Ectodermal cell (in vitro differentiated cells): ENCODE data around the gene ARHGAP9.
"Not testable (repeated sequence)": the region's sequence is repeated elsewhere in the genome, so short reads cannot be mapped to it uniquely, and the experiment has no call there.

ENCODE experiments used
- H3K27ac ChIP-seq: 2 replicates; pipeline ENCODE4 v1.7.0; 2013; ENCODE audit warnings: mild to moderate bottlenecking, low read depth, low read length; ENCODE audit not compliant: insufficient read depth, poor library complexity, severe bottlenecking
- H3K27me3 ChIP-seq: 2 replicates; pipeline ENCODE4 v1.7.0; 2013; ENCODE audit warnings: mild to moderate bottlenecking, low read length; ENCODE audit not compliant: insufficient read depth, control insufficient read depth, poor library complexity, severe bottlenecking
- H3K36me3 ChIP-seq: one replicate; pipeline ENCODE4 v1.7.0; 2013; ENCODE audit warnings: low read length; ENCODE audit not compliant: control insufficient read depth, insufficient read depth
- H3K4me1 ChIP-seq: one replicate; pipeline ENCODE4 v1.7.0; 2013; ENCODE audit warnings: low read length; ENCODE audit not compliant: control insufficient read depth, insufficient read depth
- H3K4me3 ChIP-seq: 2 replicates; pipeline ENCODE4 v1.7.0; 2013; ENCODE audit warnings: low read depth, low read length, control low read depth; ENCODE audit not compliant: insufficient read depth
- H3K9me3 ChIP-seq: 2 replicates; pipeline ENCODE4 v1.7.0; 2013; ENCODE audit warnings: mild to moderate bottlenecking, low read length, moderate library complexity; ENCODE audit not compliant: control insufficient read depth
- WGBS, 2 experiments: methylation state at CpG; one replicate each; pipeline ENCODE4 v1.1.7; 2013; ENCODE audit warnings: missing lambda C conversion rate in 2 of 2; 5-methylcytosine and 5-hydroxymethylcytosine counted together

Gene ARHGAP9

DNA sequence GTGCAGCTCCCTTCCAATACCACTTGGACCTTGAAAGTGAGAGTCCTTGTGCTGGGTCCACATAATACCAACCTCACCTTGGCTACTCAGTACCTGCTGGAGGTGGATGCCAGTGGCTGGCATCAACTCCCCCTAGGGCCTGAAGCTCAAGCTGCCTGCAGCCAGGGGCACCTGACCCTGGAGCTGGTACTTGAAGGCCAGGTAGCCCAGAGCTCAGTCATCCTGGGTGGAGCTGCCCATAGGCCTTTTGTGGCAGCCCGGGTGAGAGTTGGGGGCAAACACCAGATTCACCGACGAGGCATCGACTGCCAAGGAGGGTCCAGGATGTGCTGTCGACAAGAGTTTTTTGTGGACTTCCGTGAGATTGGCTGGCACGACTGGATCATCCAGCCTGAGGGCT lies 30.3 kb downstream of the ARHGAP9 start:
- no peak overlapping the region for H3K4me3 ChIP-seq
- WGBS, 2 experiments: 96 to 98% methylated on average over 7 of the region's 7 CpGs

DNA sequence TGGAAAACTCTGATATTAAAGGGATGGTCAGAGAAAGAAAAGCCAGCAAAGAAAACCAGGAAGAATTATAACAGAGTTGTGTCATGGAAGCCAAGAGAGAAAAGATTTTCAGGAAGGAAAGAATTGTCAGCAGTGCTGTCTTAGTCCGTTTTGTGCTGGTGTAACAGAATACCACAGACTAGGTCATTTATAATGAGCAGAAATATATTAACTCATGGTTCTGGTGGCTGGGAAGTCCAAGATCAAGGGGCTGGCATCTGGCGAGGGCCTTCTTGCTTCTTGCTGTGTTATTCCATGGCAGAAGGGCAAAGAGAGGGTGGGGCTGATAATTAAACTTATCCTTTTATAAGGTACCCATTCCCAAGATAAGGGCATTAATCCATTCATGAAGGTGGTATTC lies 31.0 kb downstream of the ARHGAP9 start:
- 81 to 92% methylated on average over 2 of the region's 2 CpGs for WGBS, 2 experiments
- Histone ChIP-seq H3K4me1 (peaks cover 7% of the 10 kb centered on the region), H3K27me3 (no peaks in the 10 kb centered on the region), H3K4me3 (no peak overlapping the region), H3K36me3 (no peaks in the 10 kb centered on the region), H3K27ac (no peak overlapping the region), H3K9me3 (no peaks in the 10 kb centered on the region)

More for the DNA sequence above, 30.3 kb downstream of the ARHGAP9 start:
- no peak overlapping the region for H3K27ac ChIP-seq
- peaks cover 7% of the 10 kb centered on the region for H3K4me1 ChIP-seq
- no peaks in the 10 kb centered on the region for H3K9me3 ChIP-seq
- H3K36me3 ChIP-seq: no peaks in the 10 kb centered on the region
- H3K27me3 ChIP-seq: no peaks in the 10 kb centered on the region

DNA sequence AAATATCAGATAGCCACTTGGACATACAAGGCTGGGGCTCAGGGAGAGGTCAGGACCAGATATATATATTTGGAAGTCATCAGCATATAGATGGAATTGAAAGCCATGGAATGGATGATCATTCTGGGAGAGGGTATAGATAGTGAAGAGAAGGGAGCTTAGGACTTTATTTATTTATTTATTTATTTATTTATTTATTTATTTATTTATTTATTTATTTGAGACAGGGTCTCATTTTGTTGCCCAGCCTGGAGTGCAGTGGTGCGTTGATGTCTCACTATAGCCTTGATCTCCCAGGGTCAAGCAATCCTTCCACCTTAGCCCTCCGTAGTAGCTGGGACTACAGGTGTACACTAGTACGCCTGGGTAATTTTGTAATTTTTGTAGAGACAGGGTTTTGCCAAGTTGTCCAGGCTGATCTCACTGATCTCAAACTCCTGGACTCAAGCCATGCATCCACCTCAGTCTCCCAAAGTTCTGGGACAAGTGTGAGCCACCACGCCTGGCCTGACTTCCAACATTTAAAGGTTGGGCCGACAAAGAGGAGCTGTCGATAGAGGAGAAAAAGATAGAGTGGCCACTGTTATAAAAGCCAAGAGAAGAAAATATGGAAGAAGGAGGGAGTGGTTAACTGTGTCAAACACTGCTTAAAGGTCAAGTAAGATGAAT lies 33.2 kb downstream of the ARHGAP9 start:
- WGBS, 2 experiments: 91 to 98% methylated on average over 6 of the region's 6 CpGs
- Histone ChIP-seq H3K9me3 (no peaks in the 10 kb centered on the region), H3K27me3 (no peaks in the 10 kb centered on the region), H3K4me1 (no peaks in the 10 kb centered on the region), H3K4me3 (no peak overlapping the region), H3K27ac (no peak overlapping the region), H3K36me3 (no peaks in the 10 kb centered on the region)

- H3K27ac ChIP-seq: no peak overlapping the region
- H3K4me3 ChIP-seq: no peak overlapping the region
- H3K27me3 ChIP-seq: no peaks in the 10 kb centered on the region
- no peaks in the 10 kb centered on the region for H3K9me3 ChIP-seq
- H3K36me3 ChIP-seq: no peaks in the 10 kb centered on the region
- 82 to 89% methylated on average over 5 of the region's 5 CpGs for WGBS, 2 experiments
- no peaks in the 10 kb centered on the region for H3K4me1 ChIP-seq
These were observed 34.9 kb downstream of the ARHGAP9 start for GRCh38 chr12:57444744-57445143.

DNA sequence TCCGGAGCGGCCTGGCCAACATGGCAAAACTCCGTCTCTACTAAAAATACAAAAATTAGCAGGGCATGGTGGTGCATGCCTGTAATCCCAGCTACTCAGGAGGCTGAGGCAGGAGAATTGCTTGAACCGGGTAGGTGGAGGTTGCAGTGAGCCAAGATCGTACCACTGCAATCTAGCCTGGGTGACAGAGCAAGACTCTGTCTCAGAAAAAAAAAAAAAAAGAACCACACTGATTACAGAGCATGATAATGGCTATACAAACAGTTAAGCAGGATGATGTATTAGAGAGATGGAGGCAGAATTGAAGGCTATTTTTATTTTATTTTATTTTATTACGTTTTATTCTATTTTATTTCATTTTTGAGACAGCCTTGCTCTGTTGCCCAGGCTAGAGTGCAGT lies 35.3 kb downstream of the ARHGAP9 start:
- H3K4me1 ChIP-seq, H3K27me3 ChIP-seq, H3K36me3 ChIP-seq, H3K4me3 ChIP-seq, H3K9me3 ChIP-seq, H3K27ac ChIP-seq: not testable (repeated sequence)
- 89 to 91% methylated on average over 6 of the region's 6 CpGs for WGBS, 2 experiments

DNA sequence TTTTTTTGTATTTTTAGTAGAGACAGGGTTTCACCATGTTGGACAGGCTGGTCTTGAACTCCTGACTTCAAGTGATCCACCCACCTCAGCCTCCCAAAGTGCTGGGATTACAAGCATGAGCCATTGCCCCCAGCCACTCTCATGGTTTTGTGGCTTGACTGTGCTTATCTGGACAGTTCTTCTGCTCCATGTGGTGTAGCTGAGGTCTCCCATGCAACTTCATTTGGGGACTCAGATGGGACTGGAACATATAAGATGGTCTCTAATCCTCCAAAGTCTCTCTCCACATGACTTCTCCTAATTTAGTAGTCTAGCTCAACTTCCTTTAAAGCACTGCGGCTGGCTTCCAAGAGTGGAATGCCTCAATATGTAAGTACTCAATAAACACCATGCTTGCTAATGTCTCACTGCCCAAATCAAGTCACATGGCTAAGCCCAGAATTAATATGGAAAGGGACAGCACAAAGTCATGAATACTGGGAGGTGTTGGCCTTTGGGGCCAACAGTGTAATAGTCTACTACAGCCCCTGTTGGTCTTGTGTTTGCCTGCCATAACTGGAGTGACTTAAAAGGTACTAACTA lies 37.7 kb downstream of the ARHGAP9 start:
- no peak overlapping the region for H3K4me3 ChIP-seq
- no peaks in the 10 kb centered on the region for H3K27me3 ChIP-seq
- H3K9me3 ChIP-seq: no peaks in the 10 kb centered on the region
- H3K36me3 ChIP-seq: no peaks in the 10 kb centered on the region
- no peak overlapping the region for H3K27ac ChIP-seq
- 42 to 53% methylated on average over 1 of the region's 1 CpG for WGBS, 2 experiments
- H3K4me1 ChIP-seq: no peaks in the 10 kb centered on the region

DNA sequence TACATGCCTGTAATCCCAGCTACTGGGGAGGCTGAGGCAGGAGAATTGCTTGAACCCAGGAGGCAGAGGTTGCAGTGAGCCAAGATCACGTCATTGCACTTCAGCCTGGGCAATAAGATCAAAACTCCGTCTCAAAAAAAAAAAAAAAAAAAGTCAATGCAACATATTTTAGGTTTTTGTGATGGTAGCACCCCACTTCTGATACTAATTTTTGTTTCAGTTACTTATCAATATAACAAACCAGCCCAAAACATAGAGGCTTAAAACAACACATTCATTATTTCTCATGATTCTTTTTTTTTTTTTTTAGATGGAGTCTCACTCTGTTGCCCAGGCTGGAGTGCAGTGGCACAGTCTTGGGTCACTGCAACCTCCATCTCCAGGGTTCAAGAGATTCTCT lies 38.3 kb downstream of the ARHGAP9 start:
- 83% methylated on average over 1 of the region's 2 CpGs for WGBS, 2 experiments
- not testable (repeated sequence) for H3K4me3 ChIP-seq, H3K27ac ChIP-seq, H3K27me3 ChIP-seq, H3K4me1 ChIP-seq, H3K36me3 ChIP-seq, H3K9me3 ChIP-seq

DNA sequence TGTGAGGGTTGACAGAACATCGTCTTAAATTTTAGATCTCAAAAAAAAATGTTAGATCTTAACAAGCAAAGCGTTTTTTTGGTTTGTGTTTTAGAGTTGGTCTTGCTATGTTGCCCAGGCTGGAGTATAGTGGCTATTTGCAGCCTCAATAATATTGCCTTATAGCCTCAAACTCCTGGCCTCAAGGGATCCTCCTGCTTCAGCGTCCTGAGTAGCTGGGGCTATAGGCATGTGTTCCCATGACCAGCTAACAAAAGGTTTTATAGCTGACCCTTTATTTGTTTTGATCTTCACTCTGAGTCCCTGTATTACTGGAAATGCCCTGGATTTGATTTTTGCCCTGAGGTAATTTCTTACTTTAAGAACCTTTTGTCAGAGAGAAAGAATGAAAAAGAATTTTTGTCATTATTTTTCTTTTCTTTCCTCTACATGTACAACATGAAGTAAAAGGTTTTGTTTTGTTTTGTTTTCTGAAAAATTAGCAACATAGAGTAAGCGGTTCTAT lies 39.9 kb downstream of the ARHGAP9 start:
- Histone ChIP-seq H3K9me3 (no peaks in the 10 kb centered on the region), H3K27me3 (no peaks in the 10 kb centered on the region), H3K27ac (no peak overlapping the region), H3K4me1 (no peaks in the 10 kb centered on the region), H3K36me3 (no peaks in the 10 kb centered on the region), H3K4me3 (no peak overlapping the region)
- WGBS, 2 experiments: 87 to 88% methylated on average over 3 of the region's 4 CpGs

- Histone ChIP-seq H3K4me3 (no peak overlapping the region), H3K9me3 (no peaks in the 10 kb centered on the region), H3K4me1 (no peaks in the 10 kb centered on the region), H3K27me3 (no peaks in the 10 kb centered on the region), H3K36me3 (no peaks in the 10 kb centered on the region), H3K27ac (no peak overlapping the region)
- 88 to 93% methylated on average over 1 of the region's 1 CpG for WGBS, 2 experiments
These were observed 41.3 kb downstream of the ARHGAP9 start for GRCh38 chr12:57438400-57438799.

DNA sequence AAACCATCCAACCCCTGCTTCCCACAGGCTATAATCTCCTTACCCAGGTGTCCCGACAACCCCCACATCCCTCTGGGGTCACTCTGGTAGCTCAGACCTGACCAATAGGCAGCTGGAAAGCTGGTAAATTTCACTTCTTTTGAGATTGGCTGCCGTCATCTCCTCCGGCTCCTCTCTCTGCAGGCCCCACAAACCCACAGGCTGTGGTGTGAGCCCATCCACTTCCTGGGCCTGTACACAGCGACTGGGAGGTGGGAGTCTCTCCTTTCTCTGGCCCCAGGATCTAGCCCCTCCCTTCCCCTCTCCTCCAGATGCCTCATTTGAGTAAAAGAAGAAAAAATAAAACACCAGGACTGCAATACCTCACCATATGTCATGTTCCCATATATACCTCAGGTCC lies 44.4 kb downstream of the ARHGAP9 start:
- no peak overlapping the region for H3K27ac ChIP-seq
- no peak overlapping the region for H3K4me3 ChIP-seq
- no peaks in the 10 kb centered on the region for H3K27me3 ChIP-seq
- H3K36me3 ChIP-seq: no peaks in the 10 kb centered on the region
- no peaks in the 10 kb centered on the region for H3K9me3 ChIP-seq
- no peaks in the 10 kb centered on the region for H3K4me1 ChIP-seq
- WGBS, 2 experiments: 73 to 82% methylated on average over 4 of the region's 4 CpGs
